Measurements from ENCODE around the gene TSPO2.

TSPO2 gene

DNA sequence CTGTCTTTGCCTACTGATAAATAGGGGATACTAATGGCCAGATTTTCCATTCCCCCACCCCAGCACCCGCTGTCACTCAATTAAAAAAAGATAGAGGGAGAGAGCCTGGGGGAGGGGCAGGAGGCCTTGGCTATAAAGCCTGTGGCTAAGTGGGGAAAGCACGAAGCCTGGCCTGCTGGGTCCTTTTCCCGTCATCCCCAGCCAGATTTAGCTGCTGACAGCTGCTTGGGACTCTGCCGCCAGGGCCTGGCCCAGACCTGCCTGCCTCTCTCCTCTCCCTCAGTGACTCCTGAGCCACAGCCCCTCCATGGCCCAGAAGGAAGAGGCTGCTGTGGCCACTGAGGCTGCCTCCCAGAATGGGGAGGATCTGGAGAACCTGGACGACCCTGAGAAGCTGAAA lies 10.8 kb downstream of the TSPO2 start, which contains the start of gene APOBEC2:
TSS of gene APOBEC2 (plus strand) at position 162 of the 400 bp plus-strand sequence. CDS start at position 308, 146 bp downstream.
- DNase-seq: no peak

DNA sequence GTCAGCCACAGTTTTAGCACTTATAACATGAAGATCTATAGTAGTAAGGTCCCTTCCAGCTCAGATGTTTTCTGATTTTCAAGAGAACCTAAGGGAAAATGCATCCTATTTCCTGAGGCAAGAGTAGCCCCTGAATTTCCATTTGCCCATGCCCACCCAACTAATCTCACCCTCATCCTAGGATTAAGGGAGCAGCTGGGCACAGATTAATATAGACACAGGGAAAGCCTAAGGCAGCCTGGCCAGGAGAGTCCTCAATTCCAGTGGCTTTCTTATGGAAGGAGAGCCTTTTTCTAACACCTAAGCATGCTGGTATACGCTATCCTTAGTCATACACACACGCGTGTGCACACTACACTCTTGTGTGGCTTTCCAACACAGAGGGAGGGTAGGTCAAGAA lies 12.2 kb downstream of the TSPO2 start:
- DNase-seq: no peak

DNA sequence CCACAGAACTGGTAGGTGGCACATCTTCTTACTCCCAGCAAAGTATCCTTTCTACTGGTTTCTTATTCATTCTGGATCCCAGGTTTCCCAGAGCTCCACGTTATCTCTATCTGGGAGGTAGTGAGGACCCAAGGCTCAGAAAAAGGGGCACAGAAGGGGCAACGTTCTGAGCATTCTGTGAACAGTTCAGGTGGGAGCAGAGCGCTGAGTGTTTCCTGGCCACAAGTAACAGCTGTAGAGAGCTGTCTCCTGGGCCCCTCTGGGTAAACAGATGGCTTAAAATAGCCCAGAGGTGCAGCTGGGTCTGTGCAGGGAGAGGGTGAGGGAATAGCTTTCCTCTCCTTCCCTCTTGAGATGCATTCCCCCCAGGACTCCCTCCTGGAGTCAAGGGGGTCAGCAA lies 12.9 kb downstream of the TSPO2 start:
- DNase-seq: no peak

DNA sequence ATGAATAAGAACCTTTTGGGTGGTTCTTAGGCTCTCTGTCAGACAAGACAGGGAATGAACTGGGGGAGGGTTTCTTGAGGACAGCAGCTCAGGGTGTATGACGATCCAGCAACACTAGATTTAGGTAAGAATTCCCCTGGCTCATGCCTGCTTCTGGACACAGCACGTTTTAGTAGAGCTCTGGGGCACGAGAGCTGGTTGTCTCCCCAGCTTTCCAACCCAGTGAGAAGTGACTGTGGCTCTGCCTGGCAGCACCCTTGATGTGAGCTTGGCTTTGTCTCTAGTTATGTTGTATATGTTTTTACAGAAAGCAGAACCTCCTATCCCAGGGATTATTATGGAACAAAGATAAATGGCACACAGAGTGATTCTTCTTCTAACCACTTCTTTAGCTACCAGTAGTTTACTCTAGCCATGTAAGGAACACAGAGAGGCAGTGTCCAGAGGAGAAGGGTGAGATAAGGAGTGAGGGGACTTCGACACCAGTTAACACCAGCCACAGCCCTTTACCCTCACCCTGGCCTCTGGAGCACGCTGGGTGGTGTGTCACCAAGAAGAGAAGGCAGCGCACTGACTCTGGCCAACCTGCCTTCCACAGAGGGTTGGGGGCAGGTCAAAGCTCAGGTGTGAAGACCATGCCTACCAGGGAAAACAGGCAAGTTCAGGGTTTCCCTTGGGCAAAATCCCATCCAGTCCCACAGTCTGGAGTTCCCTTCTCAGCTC lies 14.7 kb downstream of the TSPO2 start:
- no peak for DNase-seq

DNA sequence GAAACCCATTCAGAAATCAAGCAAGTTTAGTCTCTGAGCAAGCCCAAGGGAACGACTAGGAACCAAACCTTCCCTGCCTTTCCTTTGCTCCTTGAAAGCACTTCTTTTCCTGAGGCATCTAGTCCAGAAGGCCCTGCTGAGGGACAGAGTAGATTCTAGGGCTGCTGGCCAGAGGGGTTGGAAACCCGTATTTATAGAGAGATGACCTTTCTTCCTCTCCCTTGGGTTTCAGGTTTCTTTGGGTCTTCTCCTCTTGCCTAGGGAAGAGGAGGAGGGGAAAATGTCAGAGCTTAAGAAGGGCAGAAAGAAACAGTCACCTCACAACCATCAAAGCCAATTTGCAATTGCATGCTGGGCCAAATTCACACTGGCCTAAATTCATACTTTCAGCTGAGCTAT lies 16.5 kb downstream of the TSPO2 start:
- no peak for DNase-seq

DNA sequence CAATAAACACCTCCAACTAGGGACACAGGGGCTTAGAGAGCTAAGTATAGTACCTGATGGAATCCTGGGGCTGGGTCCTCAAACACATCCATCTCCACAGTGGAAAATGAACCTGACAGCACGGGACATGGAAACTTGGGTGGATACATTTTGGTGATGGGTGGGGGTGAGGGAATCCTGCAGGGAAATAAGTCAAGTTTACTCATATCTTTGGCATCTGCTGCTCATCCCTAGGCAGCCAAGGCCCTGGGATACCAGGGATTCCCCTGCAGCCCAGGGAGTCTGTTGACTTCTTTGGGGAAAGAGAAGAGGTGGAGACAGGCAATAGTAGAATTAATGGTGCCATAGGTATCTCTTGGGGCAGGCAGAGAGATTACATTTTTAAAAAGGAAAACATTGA lies 17.3 kb downstream of the TSPO2 start:
- DNase-seq: no peak

DNA sequence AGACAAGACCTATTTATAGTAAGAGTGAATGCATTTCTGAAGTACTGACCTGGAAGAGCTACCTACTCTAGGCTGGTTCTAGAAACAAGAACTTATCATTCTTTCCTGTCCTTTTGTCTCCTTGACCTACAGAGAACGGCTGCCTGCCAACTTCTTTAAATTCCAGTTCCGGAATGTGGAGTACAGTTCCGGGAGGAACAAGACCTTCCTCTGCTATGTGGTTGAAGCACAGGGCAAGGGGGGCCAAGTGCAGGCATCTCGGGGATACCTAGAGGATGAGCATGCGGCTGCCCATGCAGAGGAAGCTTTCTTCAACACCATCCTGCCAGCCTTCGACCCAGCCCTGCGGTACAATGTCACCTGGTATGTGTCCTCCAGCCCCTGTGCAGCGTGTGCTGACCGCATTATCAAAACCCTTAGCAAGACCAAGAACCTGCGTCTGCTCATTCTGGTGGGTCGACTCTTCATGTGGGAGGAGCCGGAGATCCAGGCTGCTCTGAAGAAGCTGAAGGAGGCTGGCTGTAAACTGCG lies 19.0 kb downstream of the TSPO2 start:
- DNase-seq: no peak

DNA sequence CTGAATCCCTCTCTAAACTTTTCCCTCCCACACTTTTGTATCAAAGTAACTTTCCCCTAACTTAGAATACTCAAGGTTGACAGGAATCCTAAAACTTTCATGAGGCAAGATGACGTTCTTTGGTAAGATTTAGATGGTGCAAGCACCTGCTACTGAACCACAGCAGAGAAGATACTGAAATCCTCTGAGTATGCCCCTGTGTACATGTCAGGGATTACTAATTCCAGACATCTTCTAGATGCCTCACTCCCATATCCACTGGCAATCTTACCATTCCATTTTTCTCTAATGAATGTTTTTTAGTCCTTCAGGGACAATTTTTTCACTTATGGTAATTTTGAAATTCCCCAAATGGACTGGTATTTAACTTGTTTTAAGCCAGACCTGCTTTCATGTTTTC lies 19.8 kb downstream of the TSPO2 start:
- DNase-seq: no peak

DNA sequence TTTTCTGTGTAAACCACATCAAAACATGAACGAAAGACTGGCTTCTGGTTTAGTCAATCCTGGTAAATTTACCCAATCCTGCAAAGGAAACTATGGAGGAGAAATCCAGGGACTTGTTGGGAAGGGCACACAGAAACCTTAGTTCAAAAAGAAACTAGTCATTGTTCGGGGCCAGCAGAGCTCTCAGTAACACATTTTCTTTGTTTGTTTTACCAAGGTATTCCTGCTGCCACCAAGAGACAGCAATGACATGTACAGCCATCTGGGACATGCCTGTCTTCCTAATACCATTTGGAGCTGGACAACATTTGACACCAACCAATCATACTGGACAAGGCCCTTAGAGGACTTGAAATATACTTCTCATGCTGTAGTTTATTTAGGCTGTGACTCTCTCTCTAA lies 21.6 kb downstream of the TSPO2 start:
- DNase-seq: no peak

DNA sequence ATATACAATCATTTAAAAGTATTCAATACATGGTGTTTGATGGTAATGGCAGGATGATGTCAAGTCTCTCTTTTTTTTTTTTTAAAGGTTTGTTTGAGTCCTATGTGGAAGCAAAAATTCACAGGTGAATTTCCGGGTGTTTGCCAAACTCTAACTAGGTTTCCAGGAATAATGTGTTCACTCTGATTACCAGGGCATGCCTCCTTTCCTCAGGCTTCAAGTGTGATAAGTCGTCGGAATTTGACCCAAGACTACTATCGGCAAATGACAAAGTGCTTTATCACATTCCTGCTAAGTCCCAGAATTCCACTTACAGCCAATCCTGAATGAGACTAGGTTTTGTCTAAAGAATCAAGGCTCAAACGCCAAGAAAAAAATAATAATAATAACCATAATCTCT lies 22.6 kb downstream of the TSPO2 start:
- DNase-seq: no peak

DNA sequence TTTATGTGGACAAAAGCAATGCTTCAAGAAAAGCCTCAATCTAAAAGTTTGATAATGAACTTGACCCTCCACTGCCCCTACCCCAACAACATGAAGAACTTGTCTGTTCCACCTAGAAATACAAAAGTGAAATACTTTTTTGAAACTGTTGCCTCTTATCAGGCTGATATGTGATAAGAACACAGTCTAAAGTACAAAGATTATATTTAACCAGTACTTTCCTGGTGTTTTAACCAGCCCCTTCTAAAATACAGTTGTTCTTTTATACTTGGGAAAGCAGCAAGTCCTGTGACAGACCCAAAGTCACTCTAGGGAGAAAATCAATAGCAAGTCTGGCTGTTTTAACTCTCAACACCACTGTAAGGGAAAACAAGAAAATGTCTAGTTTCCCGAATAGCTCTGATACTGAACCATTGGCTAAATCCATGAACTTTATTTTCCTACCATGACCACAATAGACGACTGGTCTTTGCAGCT lies 23.3 kb downstream of the TSPO2 start:
- no peak for DNase-seq

DNA sequence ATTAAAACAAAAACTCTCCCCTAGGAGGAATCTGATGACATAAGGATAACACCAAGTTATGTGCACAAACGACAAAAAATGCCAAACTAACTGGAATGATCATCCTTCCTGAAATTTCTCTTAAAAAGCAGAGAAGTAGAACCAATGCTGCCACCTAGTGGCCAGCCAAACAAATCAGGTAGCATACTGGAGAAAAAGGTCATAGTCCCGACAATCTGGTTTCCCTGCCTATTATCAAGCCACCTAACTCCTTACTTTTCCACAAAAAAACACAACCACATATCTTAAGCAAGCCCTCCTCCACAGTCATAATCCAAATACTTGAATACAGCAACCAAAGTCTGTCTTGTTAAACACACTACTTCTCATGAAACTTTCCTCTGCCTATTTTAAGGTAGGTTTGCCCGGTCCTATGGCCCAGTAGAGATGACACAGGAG lies 24.6 kb downstream of the TSPO2 start:
- DNase-seq: peak; percentile 64

DNA sequence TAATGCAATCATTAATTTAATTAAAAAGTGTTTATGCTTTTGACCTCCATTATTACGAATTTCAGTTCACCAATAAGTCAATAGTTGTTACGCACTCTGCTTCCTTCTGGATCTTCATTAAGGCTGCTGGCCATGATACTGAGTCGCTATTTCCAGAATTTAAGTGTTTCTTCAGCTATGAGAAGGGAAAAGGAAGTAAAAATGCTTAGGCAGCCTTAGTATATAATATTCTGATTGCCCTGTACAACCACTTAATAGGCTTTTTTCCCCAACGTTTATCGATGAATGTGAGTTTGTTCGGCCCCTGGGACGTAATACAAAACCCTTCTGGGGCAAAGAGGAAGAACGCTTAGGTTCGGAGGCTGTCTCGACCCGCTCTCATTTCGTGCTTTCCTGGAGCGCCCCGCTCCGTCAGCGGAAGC lies 29.2 kb downstream of the TSPO2 start:
- DNase-seq: no peak

DNA sequence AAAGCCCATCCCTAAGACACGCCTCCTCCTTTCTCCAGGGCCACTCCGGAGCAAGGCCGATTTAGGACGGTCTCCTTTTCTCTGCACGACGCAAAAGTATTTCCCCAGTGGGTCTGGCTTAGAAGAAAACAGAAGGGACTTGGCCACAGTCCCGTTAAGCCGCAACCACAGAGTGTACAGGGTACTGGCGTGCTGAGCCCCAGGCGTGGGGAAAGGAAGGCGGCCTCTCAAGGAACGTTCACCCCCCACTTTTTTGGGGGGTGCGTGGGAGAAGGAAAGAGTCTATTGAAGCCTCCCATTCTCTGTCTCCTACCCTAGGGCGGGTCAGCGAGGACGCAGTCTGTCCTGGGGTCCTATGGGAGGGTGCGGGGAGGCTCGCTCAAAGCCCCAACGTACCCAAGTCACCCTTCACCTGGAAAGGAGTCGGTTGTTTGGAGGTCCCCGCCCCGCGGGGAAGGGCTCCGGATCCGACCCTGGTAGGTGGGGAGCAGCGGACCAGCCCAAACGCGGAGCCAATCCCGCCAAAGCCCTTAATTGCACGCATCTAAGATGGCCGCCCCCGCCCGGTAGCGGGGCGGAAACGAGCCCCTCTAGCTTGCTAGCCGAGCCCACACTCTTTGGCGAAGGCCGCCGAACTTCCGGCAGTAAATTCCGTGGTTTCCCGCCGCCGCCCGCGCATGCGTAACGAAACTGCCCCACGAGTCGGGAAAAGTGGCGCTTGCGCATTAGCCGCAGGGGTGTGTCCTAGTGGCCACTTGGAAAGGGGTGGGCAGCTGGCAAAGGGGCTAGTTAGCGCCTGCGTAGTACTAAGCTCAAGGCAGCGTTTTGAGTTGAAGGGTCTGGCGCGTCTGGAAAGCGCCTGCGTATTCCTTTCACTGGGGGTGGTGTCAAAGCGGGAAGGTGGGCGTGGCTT lies 29.9 kb downstream of the TSPO2 start, which contains the start of gene OARD1:
TSS of gene OARD1 (minus strand) at position 434 of the 913 bp plus-strand sequence. CDS start 722 bp downstream, outside the sequence.
- peak; percentile 99 for DNase-seq

DNA sequence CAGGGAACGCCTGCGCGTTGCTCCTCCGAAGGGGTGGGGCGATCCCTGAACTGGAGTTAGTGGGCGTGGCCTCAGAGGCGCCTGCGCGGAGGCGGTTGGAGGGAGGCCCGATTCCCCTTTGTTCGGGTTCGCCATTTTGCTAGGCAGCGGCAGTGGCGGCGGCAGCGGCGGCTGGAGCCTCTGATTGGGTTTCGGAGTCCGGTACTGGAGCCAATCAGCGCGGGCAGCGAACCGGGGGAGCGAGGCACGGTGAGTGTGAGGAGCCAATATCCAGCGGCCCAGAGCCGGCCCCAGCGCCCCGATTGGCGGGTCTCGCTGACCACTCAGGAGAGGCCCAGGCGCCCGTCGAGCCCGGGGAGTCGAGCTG lies 30.6 kb downstream of the TSPO2 start, which contains the start of gene NFYA:
TSS of gene NFYA (plus strand) at position 139 of the 367 bp plus-strand sequence. CDS start 6,116 bp downstream, outside the sequence.
- no peak for DNase-seq

DNA sequence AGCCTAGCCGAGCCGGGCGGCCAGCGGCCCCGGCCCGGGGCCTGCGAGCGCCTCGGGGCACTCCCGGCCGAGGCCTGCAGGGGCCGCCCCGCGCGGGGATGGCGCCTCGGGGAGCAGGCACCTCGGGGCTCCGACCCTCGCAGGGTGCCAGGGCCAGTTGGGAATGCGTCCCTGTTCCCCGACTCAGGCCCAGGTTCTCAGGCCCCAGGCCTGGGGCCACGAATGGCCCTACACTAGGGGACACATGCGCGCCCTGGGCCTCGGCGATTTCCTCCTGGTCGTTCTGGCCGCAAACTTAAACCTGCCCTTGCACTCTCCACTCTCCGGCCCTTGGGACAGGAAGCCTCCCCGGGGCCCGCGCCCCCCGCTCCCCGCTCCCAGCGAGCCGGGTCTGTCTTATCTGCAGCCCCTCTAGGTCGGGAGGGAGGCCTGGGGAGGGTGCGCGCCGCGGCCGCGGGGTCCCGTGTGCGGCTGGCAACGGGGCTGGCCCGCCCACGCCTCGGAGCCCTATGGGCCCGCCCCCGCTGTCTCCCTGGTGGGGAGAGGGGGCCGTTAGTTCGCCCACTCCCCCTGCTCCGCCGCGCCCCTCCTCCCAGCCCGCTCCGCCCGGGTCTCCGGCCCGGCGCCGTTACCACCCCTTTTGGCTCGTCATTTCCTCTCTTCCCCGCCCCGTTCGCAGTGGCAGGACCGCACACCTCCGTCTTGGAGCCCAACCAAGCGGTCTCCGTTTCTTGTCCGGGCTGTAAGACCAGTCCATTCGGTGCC lies 31.1 kb downstream of the TSPO2 start:
- DNase-seq: peak; percentile 86

DNA sequence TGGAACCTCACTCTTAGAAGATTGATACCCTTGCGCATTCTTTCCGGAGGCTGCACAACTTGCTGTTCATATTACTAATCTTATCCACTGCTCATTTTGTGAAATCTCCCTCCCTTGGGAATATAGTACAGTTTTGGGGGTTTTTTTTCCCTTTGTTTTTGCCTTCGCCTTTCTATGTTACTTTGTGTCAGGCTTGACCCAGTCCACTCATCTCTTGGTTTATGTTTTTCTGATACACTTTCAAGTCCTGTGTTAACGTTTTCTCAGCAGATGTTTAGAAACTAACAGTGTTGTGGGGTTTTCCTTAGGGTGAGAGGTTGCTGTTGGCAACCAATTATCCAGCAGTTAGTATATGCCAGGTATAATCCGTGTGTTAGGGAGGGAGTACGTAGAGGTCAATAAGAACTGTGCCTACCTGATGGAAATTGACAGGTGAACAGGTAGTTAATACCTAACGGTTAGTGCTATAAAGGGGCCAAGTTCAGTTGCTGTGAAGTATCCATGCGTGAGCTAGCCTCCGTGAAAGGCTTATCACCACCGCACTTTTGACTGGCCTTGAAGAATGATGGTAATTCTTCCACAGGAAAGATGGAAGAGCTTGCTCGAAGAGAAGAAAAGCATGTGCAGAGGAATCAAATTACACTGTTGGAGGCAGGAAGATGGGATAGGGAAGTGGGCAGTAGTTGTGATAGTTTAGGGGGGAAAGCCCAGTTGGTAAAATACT lies 31.9 kb downstream of the TSPO2 start:
- peak; percentile 11 for DNase-seq

DNA sequence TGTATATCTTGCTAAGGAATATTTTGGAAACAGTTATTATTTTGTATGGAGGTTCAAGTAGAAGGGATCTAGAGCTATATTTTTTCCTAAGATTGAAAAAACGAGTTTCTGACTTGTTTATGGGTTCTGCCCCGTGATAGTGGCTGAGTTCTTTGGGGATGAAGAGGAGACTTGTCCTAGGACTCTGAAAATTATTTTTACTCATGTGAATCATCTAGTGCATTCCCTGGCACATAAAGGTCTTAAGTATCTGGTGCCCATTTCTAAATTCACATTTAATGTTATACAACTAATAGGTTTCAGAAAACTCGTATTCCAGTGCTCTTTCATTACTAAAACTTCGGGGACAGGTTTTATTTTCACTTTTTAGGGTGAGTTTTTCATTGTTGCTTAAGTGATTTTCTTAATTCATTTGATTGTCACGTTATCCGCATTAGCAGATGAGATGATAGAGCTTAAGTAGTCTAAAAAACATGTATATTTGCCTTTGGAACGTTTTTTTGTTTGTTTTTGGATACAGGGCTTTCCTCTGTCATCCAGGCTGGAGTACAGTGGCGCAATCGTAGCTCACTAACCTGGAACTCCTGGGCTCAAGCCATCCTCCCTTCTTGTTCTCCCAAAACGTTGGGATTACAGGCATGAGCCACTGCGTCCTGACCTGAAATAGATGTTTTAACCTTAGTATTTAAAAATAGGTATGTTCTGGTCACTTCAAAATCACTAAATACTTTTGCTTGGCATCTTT lies 32.6 kb downstream of the TSPO2 start:
- no peak for DNase-seq

DNA sequence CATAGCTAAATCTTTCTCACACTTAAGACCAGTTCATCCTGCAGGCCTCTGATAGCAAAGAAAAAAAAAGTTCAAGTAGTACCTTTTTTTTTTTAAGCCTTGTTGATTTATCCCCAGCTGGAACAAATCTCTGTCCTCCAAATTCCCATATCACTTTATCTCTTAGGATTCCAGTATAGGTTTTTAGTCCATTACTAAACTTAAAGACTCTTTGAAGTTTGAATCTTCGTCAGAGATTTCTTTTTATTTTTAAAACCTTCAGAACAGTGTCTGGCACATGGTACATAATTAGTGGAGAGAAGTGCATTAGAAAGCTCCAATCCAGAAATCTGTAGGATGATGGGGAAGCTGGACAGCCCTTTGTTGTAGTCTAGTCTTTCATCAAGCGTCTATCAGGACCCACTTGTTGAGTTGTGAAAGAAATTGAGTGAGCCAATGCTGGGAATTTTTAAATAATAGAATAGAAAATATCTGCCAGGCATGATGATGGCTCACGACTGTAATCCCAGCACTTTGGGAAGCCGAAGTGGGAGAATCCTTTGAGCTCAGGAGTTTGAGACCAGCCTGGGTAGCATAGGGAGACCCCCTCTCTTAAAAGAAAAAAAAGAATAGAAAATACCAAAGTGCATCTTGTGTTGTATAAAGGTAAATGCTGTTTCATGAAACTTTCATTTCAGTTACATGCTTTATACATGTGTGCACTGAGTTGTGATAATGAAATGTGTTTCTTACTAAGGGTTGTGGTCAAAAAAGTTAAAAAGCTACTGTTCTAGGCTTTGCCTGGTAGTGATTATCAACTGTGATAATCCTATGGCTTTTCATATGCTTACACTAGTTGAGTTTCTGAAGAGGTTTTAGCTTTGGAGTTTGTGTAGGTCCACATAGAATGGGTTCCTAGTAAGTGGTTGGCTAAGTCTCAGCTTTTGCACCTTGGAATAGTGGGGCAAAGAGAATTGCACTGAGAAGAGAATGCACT lies 33.7 kb downstream of the TSPO2 start:
- no peak for DNase-seq

DNA sequence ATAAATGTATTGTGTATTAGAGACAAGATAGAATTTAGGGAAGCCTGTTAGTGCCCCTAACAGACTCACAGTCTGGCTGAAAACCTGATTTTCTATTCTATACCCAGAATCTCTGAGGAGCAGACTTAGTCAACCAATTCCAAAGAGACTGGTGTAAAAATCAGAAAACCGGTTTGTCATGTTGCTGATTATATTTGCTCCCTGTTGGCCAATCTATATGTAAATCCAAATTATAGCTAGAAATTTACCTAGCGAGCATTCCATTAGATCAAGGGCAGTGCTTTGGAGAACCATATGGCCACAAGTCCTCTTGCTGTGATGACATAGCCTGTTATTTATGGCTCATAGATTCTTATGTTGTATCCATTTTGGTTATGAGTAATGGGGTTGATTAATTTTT lies 35.3 kb downstream of the TSPO2 start:
- DNase-seq: no peak

All from RPMI8226 (cell line).